SK-N-SH treated with all-trans-retinoic acid at 6 μM for 48 hours (cell line): ENCODE data around the gene VWDE.
A peak's percentile ranks its signal among the peaks of the same experiment; 100 is the strongest.

Source experiments
- ATAC-seq: fragments of 200-7000 bp; cut with Tn5 transposase; 3 replicates; pipeline ENCODE4 v1.9.1; 2020; ENCODE audit warnings: mild to moderate bottlenecking, moderate library complexity
- ARNTL ChIP-seq: fragments of 450-650 bp; formaldehyde crosslinking; IDR thresholded peaks from 2 replicates; pipeline ENCODE4 v1.5.0; 2020; ENCODE audit warnings: low read depth, mild to moderate bottlenecking, moderate library complexity, borderline replicate concordance
- BACH2 ChIP-seq: fragments of 250-450 bp; sonication (Bioruptor Pico); IDR thresholded peaks from 2 replicates; pipeline ENCODE4 v1.9.0; 2021; ENCODE audit warnings: mild to moderate bottlenecking, borderline replicate concordance
- CREB5 ChIP-seq: fragments of 250-450 bp; sonication (Bioruptor Pico); IDR thresholded peaks from 2 replicates; pipeline ENCODE4 v1.5.1; 2020; ENCODE audit warnings: low read depth, mild to moderate bottlenecking, moderate library complexity
- ESRRG ChIP-seq: fragments of 250-450 bp; sonication (Bioruptor Pico); IDR thresholded peaks from 2 replicates; pipeline ENCODE4 v1.6.1; 2021; ENCODE audit warnings: mild to moderate bottlenecking
- GLIS3 ChIP-seq: fragments of 250-450 bp; sonication (Bioruptor Pico); IDR thresholded peaks from 2 replicates; pipeline ENCODE4 v1.5.0; 2020; ENCODE audit warnings: mild to moderate bottlenecking, moderate library complexity
- ISL1 ChIP-seq: fragments of 250-450 bp; sonication (Bioruptor Pico); IDR thresholded peaks from 2 replicates; pipeline ENCODE4 v2.1.2; 2022; ENCODE audit warnings: mild to moderate bottlenecking, moderate library complexity
- OSR1 ChIP-seq: fragments of 250-450 bp; sonication (Bioruptor Pico); IDR thresholded peaks from 2 replicates; pipeline ENCODE4 v1.8.0; 2022; ENCODE audit warnings: moderate library complexity, mild to moderate bottlenecking, inconsistent platforms
- RARB ChIP-seq: fragments of 250-450 bp; sonication (Bioruptor Pico); IDR thresholded peaks from 2 replicates; pipeline ENCODE4 v1.8.0; 2021; ENCODE audit warnings: mild to moderate bottlenecking, moderate library complexity
- TCF4 ChIP-seq: fragments of 250-450 bp; sonication (Bioruptor Pico); IDR thresholded peaks from 2 replicates; pipeline ENCODE4 v1.8.0; 2021; ENCODE audit warnings: mild to moderate bottlenecking, moderate library complexity, borderline replicate concordance
- TSHZ2 ChIP-seq: fragments of 250-450 bp; sonication (Bioruptor Pico); IDR thresholded peaks from 2 replicates; pipeline ENCODE4 v1.5.0; 2020; ENCODE audit warnings: mild to moderate bottlenecking, moderate library complexity
- ZFP3 ChIP-seq: fragments of 250-450 bp; sonication (Bioruptor Pico); IDR thresholded peaks from 2 replicates; pipeline ENCODE4 v1.5.0; 2020; ENCODE audit warnings: mild to moderate bottlenecking, moderate library complexity
- ZFP30 ChIP-seq: fragments of 450-650 bp; formaldehyde crosslinking; IDR thresholded peaks from 2 replicates; pipeline ENCODE4 v1.5.0; 2022; ENCODE audit warnings: mild to moderate bottlenecking, moderate library complexity
- ZNF565 ChIP-seq: fragments of 450-650 bp; formaldehyde crosslinking; conservative IDR thresholded peaks from 2 replicates; pipeline ENCODE4 v1.5.0; 2020; ENCODE audit warnings: low read depth, mild to moderate bottlenecking, moderate library complexity
- ZNF70 ChIP-seq: fragments of 450-650 bp; formaldehyde crosslinking; IDR thresholded peaks from 2 replicates; pipeline ENCODE4 v1.5.0; 2020; ENCODE audit warnings: mild to moderate bottlenecking, moderate library complexity
- ZNF8 ChIP-seq: fragments of 450-650 bp; formaldehyde crosslinking; IDR thresholded peaks from 2 replicates; pipeline ENCODE4 v1.5.0; 2020; ENCODE audit warnings: mild to moderate bottlenecking, moderate library complexity
- TF ChIP-seq, protein P1 (sequence below): fragments of 250-450 bp; sonication (Bioruptor Pico); IDR thresholded peaks from 2 replicates; pipeline ENCODE4 v1.5.1; 2021; ENCODE audit warnings: mild to moderate bottlenecking, moderate library complexity
- TF ChIP-seq, protein P2 (sequence below): fragments of 250-450 bp; sonication (Bioruptor Pico); IDR thresholded peaks from 2 replicates; pipeline ENCODE4 v1.8.0; 2021; ENCODE audit warnings: low read depth, mild to moderate bottlenecking, moderate library complexity, borderline replicate concordance

Gene VWDE

DNA sequence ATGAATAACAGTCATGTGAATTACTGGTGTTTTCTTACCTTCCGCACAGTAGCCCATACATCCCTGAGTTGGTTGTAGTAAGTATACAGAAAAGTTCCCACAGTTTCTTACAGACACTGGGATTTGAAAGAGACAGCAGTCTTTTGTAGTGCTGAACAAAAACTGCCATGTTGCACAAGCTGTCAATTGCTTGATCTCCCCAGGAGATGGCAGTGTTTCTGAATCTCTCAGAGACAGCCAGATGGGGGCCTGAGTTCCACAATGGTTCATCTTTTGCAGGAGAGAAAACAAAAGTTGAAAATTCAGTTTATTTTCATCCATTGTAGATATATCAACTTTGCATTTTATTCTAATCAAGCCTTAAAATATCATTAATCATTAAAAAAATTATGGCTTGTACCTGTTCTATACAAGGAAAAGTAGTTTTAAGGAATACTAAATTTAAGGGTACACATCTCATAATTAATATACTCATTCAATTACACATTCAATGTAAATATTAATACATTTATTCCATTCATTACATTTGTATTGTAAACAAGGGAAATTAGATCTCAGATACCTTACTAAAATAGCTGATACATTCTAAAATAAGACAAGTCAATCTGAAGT lies 14.5 kb downstream of the VWDE start:
- TF ChIP-seq ZNF70 (CRISPR knock-in tag) (no peak), RARB (CRISPR knock-in tag) (no peak), ZFP3 (CRISPR knock-in tag) (no peak), BACH2 (CRISPR knock-in tag) (no peak), ZNF565 (no peak), ZNF8 (CRISPR knock-in tag) (no peak), TCF4 (CRISPR knock-in tag) (no peak), ESRRG (CRISPR knock-in tag) (no peak), OSR1 (CRISPR knock-in tag) (no peak)
- TF ChIP-seq, protein P1, sequence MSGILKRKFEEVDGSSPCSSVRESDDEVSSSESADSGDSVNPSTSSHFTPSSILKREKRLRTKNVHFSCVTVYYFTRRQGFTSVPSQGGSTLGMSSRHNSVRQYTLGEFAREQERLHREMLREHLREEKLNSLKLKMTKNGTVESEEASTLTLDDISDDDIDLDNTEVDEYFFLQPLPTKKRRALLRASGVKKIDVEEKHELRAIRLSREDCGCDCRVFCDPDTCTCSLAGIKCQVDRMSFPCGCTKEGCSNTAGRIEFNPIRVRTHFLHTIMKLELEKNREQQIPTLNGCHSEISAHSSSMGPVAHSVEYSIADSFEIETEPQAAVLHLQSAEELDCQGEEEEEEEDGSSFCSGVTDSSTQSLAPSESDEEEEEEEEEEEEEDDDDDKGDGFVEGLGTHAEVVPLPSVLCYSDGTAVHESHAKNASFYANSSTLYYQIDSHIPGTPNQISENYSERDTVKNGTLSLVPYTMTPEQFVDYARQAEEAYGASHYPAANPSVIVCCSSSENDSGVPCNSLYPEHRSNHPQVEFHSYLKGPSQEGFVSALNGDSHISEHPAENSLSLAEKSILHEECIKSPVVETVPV: no peak
- peak; percentile 98 for ATAC-seq

DNA sequence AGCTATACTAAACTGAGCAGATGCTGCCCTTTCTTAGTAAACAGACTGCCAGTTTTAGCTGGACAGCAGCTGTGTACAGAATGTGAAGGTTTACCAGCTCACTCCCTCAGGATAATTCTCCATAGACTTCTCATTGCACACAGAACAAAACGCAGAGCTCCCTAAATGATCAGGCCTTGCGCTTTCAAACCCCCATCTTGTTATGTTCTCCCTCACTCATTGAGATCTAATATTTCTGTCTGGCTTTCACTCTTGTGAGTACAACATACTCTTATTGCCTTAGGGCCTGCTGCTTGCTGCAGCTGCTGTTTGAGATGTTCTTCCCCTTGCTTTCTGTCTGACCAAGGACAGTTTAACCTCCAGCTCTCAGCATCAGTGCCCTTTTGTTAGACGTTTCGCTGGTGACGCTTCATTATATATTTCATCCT lies 17.3 kb downstream of the VWDE start:
- TF ChIP-seq ZNF565: no peak
- peak; percentile 97 for TF ChIP-seq ZNF70 (CRISPR knock-in tag)
- ATAC-seq: no peak; the same call in 2 of the 3 replicates

- TF ChIP-seq ISL1 (CRISPR knock-in tag) (peak; percentile 40), ESRRG (CRISPR knock-in tag) (no peak), ZNF70 (CRISPR knock-in tag) (no peak), GLIS3 (no peak), ZFP30 (CRISPR knock-in tag) (0 out of 2 replicates have a peak, but pooled peaks have one; percentile 8), BACH2 (CRISPR knock-in tag) (no peak)
- TF ChIP-seq, protein P2, sequence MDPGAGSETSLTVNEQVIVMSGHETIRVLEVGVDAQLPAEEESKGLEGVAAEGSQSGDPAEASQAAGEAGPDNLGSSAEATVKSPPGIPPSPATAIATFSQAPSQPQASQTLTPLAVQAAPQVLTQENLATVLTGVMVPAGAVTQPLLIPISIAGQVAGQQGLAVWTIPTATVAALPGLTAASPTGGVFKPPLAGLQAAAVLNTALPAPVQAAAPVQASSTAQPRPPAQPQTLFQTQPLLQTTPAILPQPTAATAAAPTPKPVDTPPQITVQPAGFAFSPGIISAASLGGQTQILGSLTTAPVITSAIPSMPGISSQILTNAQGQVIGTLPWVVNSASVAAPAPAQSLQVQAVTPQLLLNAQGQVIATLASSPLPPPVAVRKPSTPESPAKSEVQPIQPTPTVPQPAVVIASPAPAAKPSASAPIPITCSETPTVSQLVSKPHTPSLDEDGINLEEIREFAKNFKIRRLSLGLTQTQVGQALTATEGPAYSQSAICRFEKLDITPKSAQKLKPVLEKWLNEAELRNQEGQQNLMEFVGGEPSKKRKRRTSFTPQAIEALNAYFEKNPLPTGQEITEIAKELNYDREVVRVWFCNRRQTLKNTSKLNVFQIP: no peak
- TF ChIP-seq, protein P1: no peak
- ATAC-seq: no peak
Observed at GRCh38 chr7:12385364-12385786, 18.3 kb downstream of the VWDE start.

DNA sequence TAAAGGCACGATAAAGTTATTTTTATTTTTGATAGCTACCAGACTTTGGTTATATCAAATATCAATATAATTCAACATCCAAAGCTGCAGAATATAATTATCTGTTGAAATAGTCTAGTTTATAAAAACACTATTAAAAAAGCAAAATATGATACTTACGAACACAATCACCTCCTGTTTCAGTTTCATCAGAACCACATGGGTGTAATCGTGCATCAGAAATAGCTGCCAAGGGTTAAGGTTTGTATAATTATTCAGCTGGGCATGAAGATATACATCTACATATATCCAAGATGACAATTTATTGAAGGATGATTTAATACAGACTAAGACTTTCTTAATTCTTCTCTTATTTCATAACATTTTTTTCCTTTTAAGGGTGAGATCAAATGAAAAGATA lies 20.3 kb downstream of the VWDE start:
- ATAC-seq: no peak
- TF ChIP-seq RARB (CRISPR knock-in tag) (no peak), ISL1 (CRISPR knock-in tag) (0 out of 2 replicates have a peak, but pooled peaks have one; percentile 27)
- TF ChIP-seq, all 23 proteins: peak for 1

GRCh38 chr7:12378389-12378788 lies 25.3 kb downstream of the VWDE start:
- no peak for TF ChIP-seq ARNTL (CRISPR knock-in tag)
- no peak for TF ChIP-seq CREB5 (CRISPR knock-in tag)
- no peak for TF ChIP-seq BACH2 (CRISPR knock-in tag)
- TF ChIP-seq ZFP30 (CRISPR knock-in tag): no peak
- TF ChIP-seq TSHZ2 (CRISPR knock-in tag): no peak
- TF ChIP-seq, all 23 proteins: peak for 0
- no peak for ATAC-seq
